ENCODE measurements around the gene FBXL19. TPM values are rescaled to one million over a fixed set of nuclear protein-coding genes. Genes with fewer than 3 reads are reported as not detected.

The FBXL19 gene
- total and polyA plus RNA-seq, 9 of the 15 experiments (the other 6 are each of a cell fraction or from before 2014, with no cell fraction given) = 0.13 to 48.0 (median 13.5) TPM; not detected in 1

DNA sequence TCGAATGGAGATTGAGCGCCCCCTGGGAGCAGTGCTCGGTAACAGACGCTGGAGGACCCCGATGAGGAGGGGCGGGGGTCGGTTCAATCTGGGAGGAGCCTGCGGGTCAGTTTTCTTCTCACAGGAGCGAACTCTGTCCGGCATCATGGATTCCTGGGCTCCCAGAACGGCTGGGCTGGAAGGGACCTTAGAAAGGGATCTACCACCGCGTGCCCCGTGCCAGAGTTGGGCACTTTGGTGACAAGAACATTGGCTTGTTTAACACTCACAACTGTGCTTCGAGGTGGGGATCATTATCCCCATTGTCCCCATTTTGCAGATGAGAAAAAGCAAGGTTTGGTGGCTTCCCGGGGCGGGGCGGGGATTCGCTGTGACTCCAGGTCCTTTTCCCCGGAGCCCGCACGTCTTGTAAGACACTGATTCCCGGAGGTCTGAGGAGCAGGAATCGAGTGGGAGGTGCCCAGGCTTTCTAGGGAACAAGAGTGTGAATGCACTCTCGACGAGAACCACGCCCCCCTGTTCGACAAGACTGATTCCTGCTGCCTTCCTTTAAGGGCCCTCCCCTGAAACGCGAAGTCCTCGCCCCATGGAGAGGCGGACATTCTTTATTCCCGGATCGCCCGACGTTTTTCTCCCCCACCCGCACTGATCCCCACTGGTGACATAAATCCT is 1.5 kb upstream of the FBXL19 start (continued):
- TF ChIP-seq, protein P1, sequence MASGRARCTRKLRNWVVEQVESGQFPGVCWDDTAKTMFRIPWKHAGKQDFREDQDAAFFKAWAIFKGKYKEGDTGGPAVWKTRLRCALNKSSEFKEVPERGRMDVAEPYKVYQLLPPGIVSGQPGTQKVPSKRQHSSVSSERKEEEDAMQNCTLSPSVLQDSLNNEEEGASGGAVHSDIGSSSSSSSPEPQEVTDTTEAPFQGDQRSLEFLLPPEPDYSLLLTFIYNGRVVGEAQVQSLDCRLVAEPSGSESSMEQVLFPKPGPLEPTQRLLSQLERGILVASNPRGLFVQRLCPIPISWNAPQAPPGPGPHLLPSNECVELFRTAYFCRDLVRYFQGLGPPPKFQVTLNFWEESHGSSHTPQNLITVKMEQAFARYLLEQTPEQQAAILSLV (tag; IDR thresholded peaks at IDR 0.05) = no peak
- no peak for TF ChIP-seq GTF2E2 (tag; IDR thresholded peaks at IDR 0.05)
- no peak for TF ChIP-seq SRSF7 (optimal IDR thresholded peaks at IDR 0.05; ENCODE audit: low read depth, low read length)
- TF ChIP-seq HDAC6 (IDR thresholded peaks at IDR 0.05; ENCODE audit: low read depth, low read length) = no peak
- TF ChIP-seq, protein P2, sequence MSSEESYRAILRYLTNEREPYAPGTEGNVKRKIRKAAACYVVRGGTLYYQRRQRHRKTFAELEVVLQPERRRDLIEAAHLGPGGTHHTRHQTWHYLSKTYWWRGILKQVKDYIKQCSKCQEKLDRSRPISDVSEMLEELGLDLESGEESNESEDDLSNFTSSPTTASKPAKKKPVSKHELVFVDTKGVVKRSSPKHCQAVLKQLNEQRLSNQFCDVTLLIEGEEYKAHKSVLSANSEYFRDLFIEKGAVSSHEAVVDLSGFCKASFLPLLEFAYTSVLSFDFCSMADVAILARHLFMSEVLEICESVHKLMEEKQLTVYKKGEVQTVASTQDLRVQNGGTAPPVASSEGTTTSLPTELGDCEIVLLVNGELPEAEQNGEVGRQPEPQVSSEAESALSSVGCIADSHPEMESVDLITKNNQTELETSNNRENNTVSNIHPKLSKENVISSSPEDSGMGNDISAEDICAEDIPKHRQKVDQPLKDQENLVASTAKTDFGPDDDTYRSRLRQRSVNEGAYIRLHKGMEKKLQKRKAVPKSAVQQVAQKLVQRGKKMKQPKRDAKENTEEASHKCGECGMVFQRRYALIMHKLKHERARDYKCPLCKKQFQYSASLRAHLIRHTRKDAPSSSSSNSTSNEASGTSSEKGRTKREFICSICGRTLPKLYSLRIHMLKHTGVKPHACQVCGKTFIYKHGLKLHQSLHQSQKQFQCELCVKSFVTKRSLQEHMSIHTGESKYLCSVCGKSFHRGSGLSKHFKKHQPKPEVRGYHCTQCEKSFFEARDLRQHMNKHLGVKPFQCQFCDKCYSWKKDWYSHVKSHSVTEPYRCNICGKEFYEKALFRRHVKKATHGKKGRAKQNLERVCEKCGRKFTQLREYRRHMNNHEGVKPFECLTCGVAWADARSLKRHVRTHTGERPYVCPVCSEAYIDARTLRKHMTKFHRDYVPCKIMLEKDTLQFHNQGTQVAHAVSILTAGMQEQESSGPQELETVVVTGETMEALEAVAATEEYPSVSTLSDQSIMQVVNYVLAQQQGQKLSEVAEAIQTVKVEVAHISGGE (CRISPR knock-in tag; IDR thresholded peaks at IDR 0.05) = peak in 1 of 3 experiments; percentile 5; a peak in 1 of 6 replicates
- TF ChIP-seq, protein P3, sequence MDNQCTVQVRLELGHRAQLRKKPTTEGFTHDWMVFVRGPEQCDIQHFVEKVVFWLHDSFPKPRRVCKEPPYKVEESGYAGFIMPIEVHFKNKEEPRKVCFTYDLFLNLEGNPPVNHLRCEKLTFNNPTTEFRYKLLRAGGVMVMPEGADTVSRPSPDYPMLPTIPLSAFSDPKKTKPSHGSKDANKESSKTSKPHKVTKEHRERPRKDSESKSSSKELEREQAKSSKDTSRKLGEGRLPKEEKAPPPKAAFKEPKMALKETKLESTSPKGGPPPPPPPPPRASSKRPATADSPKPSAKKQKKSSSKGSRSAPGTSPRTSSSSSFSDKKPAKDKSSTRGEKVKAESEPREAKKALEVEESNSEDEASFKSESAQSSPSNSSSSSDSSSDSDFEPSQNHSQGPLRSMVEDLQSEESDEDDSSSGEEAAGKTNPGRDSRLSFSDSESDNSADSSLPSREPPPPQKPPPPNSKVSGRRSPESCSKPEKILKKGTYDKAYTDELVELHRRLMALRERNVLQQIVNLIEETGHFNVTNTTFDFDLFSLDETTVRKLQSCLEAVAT (IDR thresholded peaks at IDR 0.05) = peak in 1 of 2 experiments; percentile 92; a peak in 2 of 4 replicates
- no peak for TF ChIP-seq CBX5 (IDR thresholded peaks at IDR 0.05; ENCODE audit: borderline replicate concordance, low read depth)
- TF ChIP-seq CHD1 (IDR thresholded peaks at IDR 0.05; ENCODE audit: low read length) = peak; percentile 60
- TF ChIP-seq TOE1 (IDR thresholded peaks at IDR 0.05; ENCODE audit: borderline replicate concordance) = no peak
- TF ChIP-seq TOE1 (CRISPR knock-in tag; IDR thresholded peaks at IDR 0.05; ENCODE audit: borderline replicate concordance, low read depth) = no peak
- peak in 1 of 2 experiments; percentile 44; a peak in 2 of 4 replicates for TF ChIP-seq TEAD1 (CRISPR knock-in tag; IDR thresholded peaks at IDR 0.05)
- no peak for TF ChIP-seq ILF3 (IDR thresholded peaks at IDR 0.05; ENCODE audit: borderline replicate concordance)
- TF ChIP-seq, protein P4, sequence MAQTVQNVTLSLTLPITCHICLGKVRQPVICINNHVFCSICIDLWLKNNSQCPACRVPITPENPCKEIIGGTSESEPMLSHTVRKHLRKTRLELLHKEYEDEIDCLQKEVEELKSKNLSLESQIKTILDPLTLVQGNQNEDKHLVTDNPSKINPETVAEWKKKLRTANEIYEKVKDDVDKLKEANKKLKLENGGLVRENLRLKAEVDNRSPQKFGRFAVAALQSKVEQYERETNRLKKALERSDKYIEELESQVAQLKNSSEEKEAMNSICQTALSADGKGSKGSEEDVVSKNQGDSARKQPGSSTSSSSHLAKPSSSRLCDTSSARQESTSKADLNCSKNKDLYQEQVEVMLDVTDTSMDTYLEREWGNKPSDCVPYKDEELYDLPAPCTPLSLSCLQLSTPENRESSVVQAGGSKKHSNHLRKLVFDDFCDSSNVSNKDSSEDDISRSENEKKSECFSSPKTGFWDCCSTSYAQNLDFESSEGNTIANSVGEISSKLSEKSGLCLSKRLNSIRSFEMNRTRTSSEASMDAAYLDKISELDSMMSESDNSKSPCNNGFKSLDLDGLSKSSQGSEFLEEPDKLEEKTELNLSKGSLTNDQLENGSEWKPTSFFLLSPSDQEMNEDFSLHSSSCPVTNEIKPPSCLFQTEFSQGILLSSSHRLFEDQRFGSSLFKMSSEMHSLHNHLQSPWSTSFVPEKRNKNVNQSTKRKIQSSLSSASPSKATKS (CRISPR knock-in tag; IDR thresholded peaks at IDR 0.05) = no peak
- TF ChIP-seq, protein P5, sequence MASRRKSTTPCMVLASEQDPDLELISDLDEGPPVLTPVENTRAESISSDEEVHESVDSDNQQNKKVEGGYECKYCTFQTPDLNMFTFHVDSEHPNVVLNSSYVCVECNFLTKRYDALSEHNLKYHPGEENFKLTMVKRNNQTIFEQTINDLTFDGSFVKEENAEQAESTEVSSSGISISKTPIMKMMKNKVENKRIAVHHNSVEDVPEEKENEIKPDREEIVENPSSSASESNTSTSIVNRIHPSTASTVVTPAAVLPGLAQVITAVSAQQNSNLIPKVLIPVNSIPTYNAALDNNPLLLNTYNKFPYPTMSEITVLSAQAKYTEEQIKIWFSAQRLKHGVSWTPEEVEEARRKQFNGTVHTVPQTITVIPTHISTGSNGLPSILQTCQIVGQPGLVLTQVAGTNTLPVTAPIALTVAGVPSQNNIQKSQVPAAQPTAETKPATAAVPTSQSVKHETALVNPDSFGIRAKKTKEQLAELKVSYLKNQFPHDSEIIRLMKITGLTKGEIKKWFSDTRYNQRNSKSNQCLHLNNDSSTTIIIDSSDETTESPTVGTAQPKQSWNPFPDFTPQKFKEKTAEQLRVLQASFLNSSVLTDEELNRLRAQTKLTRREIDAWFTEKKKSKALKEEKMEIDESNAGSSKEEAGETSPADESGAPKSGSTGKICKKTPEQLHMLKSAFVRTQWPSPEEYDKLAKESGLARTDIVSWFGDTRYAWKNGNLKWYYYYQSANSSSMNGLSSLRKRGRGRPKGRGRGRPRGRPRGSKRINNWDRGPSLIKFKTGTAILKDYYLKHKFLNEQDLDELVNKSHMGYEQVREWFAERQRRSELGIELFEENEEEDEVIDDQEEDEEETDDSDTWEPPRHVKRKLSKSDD (conservative IDR thresholded peaks at IDR 0.05; ENCODE audit: low read length) = no peak
- no peak for TF ChIP-seq IFI16 (CRISPR knock-in tag; IDR thresholded peaks at IDR 0.05)
- no peak for TF ChIP-seq ZC3H11A (IDR thresholded peaks at IDR 0.05; ENCODE audit: low read depth, low read length)

Measured in K562 (cell line).